ENCODE results near the gene RNF145.

RNF145 gene

DNA sequence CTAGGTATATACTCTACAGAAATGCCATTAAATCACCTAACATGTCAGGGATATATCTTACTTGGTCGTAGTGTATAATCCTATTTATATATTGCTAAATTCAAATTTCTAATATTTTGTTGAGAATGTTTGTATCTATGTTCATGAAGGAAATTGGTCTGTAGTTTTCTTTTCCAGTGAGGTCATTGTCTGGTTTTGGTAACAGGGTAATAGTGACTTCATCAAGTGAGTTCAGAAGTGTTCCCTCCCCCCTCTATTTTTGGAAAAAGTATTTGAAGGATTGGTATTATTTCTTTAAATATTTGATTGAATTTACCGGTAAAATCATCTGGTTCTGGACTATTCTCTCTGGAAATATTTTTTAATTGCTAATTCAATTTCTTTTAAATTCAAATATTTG, 86.2 kb downstream of the RNF145 start:
- in situ Hi-C loops (cut with MboI; ENCODE audit: low sequenced_read_pairs), result loop anchor here (25.0 kb wide), 1 partner anchor 1361 kb away; no protein-coding TSS in a partner anchor

GRCh38 chr5:159121061-159121460, 88.3 kb downstream of the RNF145 start:
- in situ Hi-C loops (cut with MboI; ENCODE audit: low sequenced_read_pairs), result loop anchor here (25.0 kb wide), 1 partner anchor 1359 kb away; no protein-coding TSS in a partner anchor

DNA sequence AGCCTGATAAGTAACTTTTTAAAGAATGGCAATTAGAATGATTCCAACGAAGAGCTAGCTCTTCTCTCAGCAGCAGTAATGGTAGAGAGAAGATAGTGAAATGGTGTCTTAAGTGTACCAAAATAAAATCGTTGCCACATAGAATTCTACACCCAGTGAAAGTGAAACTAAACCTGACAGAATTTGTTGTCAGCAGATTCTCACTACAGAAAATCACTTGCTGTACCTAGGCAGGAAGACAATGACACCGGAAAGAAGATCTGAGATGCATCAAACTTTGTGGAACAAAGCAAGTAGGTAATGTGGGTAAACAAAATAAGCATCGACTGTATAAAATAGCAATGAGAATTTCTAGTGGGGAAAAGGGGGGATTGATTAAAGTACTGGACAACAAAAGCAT, 88.9 kb downstream of the RNF145 start:
- in situ Hi-C loops (cut with MboI; ENCODE audit: low sequenced_read_pairs), result loop anchor here (25.0 kb wide), 1 partner anchor 1358 kb away; no protein-coding TSS in a partner anchor

DNA sequence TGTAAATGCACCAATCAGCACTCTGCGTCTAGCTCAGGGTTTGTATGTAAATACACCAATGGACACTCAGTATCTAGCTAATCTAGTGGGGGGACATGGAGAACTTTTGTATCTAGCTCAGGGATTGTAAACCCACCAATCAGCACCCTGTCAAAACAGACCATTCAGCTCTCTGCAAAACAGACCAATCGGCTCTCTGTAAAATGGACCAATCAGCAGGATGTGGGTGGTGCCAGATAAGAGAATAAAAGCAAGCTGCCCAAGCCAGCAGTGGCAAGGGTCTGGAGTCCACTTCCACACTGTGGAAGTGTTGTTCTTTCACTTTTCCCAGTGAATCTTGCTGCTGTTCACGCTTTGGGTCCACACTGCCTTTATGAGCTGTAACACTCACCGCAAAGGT, 89.5 kb downstream of the RNF145 start:
- in situ Hi-C loops (cut with MboI; ENCODE audit: low sequenced_read_pairs), result loop anchor here (10.0 to 25.0 kb wide), 2 partner anchors 425 to 1358 kb away; no protein-coding TSS in a partner anchor

DNA sequence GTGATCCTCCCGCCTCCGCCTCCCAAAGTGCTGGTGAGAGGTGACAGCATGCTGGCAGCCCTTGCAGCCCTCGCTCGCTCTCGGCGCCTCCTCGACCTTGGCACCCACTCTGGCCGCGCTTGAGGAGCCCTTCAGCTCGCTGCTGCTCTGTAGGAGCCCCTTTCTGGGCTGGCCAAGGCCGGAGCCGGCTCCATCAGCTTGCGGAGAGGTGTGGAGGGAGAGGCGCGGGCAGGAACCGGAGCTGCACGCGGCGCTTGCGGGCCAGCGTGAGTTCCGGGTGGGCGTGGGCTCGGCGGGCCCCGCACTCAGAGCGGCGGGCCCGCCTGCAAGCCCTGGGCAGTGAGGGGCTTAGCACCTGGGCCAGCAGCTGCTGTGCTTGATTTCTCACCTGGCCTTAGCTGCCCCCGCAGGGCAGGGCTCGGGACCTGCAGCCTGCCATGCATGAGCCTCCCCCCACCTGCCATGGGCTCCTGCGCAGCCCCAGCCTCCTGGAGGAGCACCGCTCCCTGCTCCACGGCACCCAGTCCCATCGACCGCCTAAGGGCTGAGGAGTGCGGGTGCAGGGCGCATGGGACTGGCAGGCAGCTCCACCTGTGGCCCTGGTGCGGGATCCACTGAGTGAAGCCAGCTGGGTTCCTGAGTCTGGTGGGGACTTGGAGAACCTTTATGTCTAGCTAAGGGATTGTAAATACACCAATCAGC, 90.2 kb downstream of the RNF145 start:
- in situ Hi-C loops (cut with MboI; ENCODE audit: low sequenced_read_pairs), result loop anchor here (10.0 to 25.0 kb wide), 2 partner anchors 424 to 1357 kb away; no protein-coding TSS in a partner anchor

DNA sequence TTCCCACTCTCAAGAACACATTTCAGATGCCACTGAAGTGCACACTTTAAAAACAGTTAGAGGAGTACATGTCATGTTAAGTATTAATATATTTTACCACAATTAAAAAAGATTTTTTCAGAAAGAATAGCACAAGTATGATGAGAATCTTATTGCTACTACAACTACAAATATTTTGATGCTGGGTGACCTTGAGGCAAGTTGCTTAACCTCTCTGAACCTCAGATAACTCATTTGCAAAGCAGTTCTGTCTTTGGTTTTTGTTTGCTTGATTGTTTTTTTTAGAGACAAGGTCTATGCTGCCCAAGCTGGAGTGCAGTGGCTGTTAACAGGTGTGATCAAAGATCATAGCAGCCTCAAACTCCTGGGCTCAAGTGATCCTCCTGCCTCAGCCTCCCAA, 95.9 kb downstream of the RNF145 start:
- in situ Hi-C loops (cut with MboI; ENCODE audit: low sequenced_read_pairs), result loop anchor here (10.0 to 25.0 kb wide), 2 partner anchors 419 to 1351 kb away; no protein-coding TSS in a partner anchor

DNA sequence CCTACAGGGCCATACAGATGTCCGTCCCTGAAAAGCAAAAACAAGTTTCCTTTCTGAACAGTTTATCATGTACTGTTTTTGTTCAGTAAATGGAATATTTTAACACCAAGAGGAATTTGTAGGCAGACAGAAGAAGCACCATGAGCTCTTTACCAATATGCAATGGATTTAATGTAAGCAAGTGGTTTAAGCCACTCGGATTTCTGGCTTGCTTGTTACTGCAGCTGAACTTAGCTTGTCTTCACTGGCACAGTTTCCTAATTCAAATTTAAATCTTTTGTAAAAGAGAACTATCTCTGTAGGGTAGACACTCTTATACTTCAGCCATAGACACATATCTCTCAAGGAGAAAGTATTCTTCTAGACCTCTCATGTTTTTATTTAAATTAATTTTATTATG, 96.9 kb downstream of the RNF145 start:
- in situ Hi-C loops (cut with MboI; ENCODE audit: low sequenced_read_pairs), result loop anchor here (10.0 to 25.0 kb wide), 2 partner anchors 418 to 1350 kb away; no protein-coding TSS in a partner anchor

All from HL-60/S4 (cell line).